Measurements from ENCODE around the gene PTPRE. TPM values are rescaled to one million over a fixed set of nuclear protein-coding genes. Genes with fewer than 3 reads are reported as not detected.

PTPRE gene
- total RNA-seq, 1 experiment from 2014 or later, result 0.70 TPM

GRCh38 chr10:128026615-128027300 lies 119.9 kb downstream of the PTPRE start:
- Mint-ChIP-seq H3K27me3 (ENCODE audit: low read depth) (no peaks in the 10 kb centered on the region; the same call in none of the 2 replicates), H3K4me1 (peaks cover 10 to 15% of the 10 kb centered on the region in 2 experiments; a peak in 3 of 4 replicates), H3K4me3 (no peak overlapping the region), H3K9me3 (no peaks in the 10 kb centered on the region), H3K27ac (no peak overlapping the region), H3K36me3 (ENCODE audit: insufficient read depth in 1 of 3, low read depth in 3 of 3) (no peaks in the 10 kb centered on the region)
- no peak overlapping the region for H2AK5ac ChIP-seq (ENCODE audit: insufficient read length, low read length)
- no peak overlapping the region for H4K91ac ChIP-seq (ENCODE audit: insufficient read length, low read depth, low read length)
- H3K18ac ChIP-seq (ENCODE audit: insufficient read length, low read depth, low read length), result no peak overlapping the region
- no peak overlapping the region for H3K14ac ChIP-seq (ENCODE audit: insufficient read depth, low read length)
- no peak overlapping the region for H2BK20ac ChIP-seq (ENCODE audit: low read depth, low read length, poor library complexity, severe bottlenecking)
- H3K79me1 ChIP-seq (ENCODE audit: insufficient read depth, low read depth, low read length, poor library complexity, severe bottlenecking), result no peaks in the 10 kb centered on the region
- H2BK12ac ChIP-seq (ENCODE audit: insufficient read length, low read depth, low read length), result no peak overlapping the region
- no peak overlapping the region for H4K5ac ChIP-seq (ENCODE audit: insufficient read length, low read depth, low read length)
- H2BK5ac ChIP-seq (ENCODE audit: insufficient read length, low read length), result no peak overlapping the region
- H3K4ac ChIP-seq (ENCODE audit: low read depth, low read length), result no peak overlapping the region
- no peaks in the 10 kb centered on the region for H3K79me2 ChIP-seq (ENCODE audit: insufficient read depth, low read length)
- no peak overlapping the region for H3K23ac ChIP-seq (ENCODE audit: insufficient read length, low read depth, low read length)
- TF ChIP-seq CTCF (conservative IDR thresholded peaks at IDR 0.05), result no peak
- no peak overlapping the region for H3K4me2 ChIP-seq (ENCODE audit: insufficient read depth, insufficient read length, low read length)
- no peak overlapping the region for H4K8ac ChIP-seq (replicated peaks; ENCODE audit: insufficient read length, low read depth, low read length)
- WGBS (ENCODE audit: extremely low coverage, insufficient read length, low lambda C conversion rate), result no CpG with 5 or more reads among the region's 4 CpGs
- H3K23me2 ChIP-seq (ENCODE audit: insufficient read length, low read depth, low read length, poor library complexity, severe bottlenecking), result no peaks in the 10 kb centered on the region
- H3K9ac ChIP-seq (ENCODE audit: extremely low read depth, insufficient read length, low read length), result no peak overlapping the region
- no peak for DNase-seq
- H3T11ph ChIP-seq (ENCODE audit: low read length), result no peak overlapping the region
- H3K4me1 ChIP-seq (ENCODE audit: insufficient read depth, low read length), result no peaks in the 10 kb centered on the region
- H3K27me3 ChIP-seq (ENCODE audit: insufficient read depth, low read length), result no peaks in the 10 kb centered on the region
- H2BK120ac ChIP-seq (ENCODE audit: low read depth, low read length, poor library complexity, severe bottlenecking), result no peak overlapping the region
- H3K27ac ChIP-seq (ENCODE audit: insufficient read length, low read depth, low read length), result no peak overlapping the region
- no peaks in the 10 kb centered on the region for H4K20me1 ChIP-seq (ENCODE audit: control insufficient read depth, insufficient read depth, insufficient read length)
- H2AFZ ChIP-seq (ENCODE audit: low read length), result no peak overlapping the region
- H2BK15ac ChIP-seq (ENCODE audit: low read depth, low read length), result no peak overlapping the region
- no peaks in the 10 kb centered on the region for H3K9me3 ChIP-seq (ENCODE audit: control insufficient read depth, low read depth, low read length)
- H3K56ac ChIP-seq (ENCODE audit: insufficient read length, low read depth, low read length), result no peak overlapping the region

All from H9 (cell line).